HCT116 (cell line): ENCODE measurements around the gene ZNF674.

Experiments
- EGR1 ChIP-seq: IDR thresholded peaks from 2 replicates; pipeline ENCODE4 v1.6.1; 2012; ENCODE audit warnings: low read depth
- EZH2 ChIP-seq: fragments of 200-600 bp; sonication (generic); IDR thresholded peaks from 2 replicates; pipeline ENCODE4 v1.6.1; 2017; ENCODE audit warnings: antibody characterized with exemption, mixed run types
- JUND ChIP-seq: IDR thresholded peaks from 2 replicates; pipeline ENCODE4 v1.6.1; 2012
- POLR2A ChIP-seq: IDR thresholded peaks from 2 replicates; pipeline ENCODE4 v1.7.0; 2011; ENCODE audit warnings: borderline replicate concordance; ENCODE audit not compliant: insufficient read depth, insufficient read length; ENCODE audit errors: extremely low read depth
- YY1 ChIP-seq: IDR thresholded peaks from 2 replicates; pipeline ENCODE4 v1.6.1; 2011; ENCODE audit warnings: low read length, low read depth, moderate library complexity, mild to moderate bottlenecking; ENCODE audit not compliant: insufficient replicate concordance; ENCODE audit errors: extremely low read depth
- ZNF274 ChIP-seq: fragments of 200-500 bp; sonication (Bioruptor generic); IDR thresholded peaks from 2 replicates; pipeline ENCODE4 v1.6.1; 2014; ENCODE audit warnings: mild to moderate bottlenecking, low read depth, low read length, inconsistent platforms
- TF ChIP-seq, protein P1 (sequence below), 3 experiments: fragments of 200-600 bp in 1 of 3; sonication (generic) in 1 of 3; IDR thresholded peaks in 2 of 3; conservative IDR thresholded peaks in 1 of 3; 2 replicates each; pipeline ENCODE4 v1.5.1; 2012 to 2017; ENCODE audit warnings: low read depth in 2 of 3, low read length in 2 of 3, antibody characterized with exemption in 1 of 3, borderline replicate concordance in 1 of 3, control low read depth in 1 of 3, mild to moderate bottlenecking in 1 of 3, mixed read lengths in 1 of 3, mixed run types in 1 of 3, moderate library complexity in 1 of 3; ENCODE audit not compliant: insufficient read depth in 1 of 3
- TF ChIP-seq, protein P2 (sequence below): IDR thresholded peaks from 2 replicates; pipeline ENCODE4 v1.6.1; 2012
- TF ChIP-seq, protein P3 (sequence below): IDR thresholded peaks from 2 replicates; pipeline ENCODE4 v1.6.1; 2012; ENCODE audit warnings: low read depth
- TF ChIP-seq, protein P4 (sequence below): IDR thresholded peaks from 2 replicates; pipeline ENCODE4 v1.6.1; 2012

DNA sequence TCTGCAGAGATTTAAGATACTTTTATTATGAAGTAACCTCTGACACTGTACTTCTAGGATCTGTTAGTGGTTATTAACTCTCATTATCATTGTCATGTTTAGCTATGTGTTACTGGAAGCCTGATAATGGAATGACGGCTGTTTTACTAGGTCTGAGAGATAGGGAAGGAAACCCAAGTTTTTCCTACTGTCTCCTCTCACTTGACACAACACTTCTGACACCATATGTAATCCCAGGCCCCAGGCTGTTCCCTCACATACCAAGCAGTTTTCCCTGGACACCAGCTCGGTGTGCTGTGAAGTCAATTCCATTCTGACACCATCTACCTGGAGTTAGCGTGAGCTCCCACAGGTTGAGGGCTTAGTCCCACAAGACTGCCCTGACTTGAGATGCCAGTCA lies 85.6 kb downstream of the ZNF674 start:
- TF ChIP-seq, protein P1, sequence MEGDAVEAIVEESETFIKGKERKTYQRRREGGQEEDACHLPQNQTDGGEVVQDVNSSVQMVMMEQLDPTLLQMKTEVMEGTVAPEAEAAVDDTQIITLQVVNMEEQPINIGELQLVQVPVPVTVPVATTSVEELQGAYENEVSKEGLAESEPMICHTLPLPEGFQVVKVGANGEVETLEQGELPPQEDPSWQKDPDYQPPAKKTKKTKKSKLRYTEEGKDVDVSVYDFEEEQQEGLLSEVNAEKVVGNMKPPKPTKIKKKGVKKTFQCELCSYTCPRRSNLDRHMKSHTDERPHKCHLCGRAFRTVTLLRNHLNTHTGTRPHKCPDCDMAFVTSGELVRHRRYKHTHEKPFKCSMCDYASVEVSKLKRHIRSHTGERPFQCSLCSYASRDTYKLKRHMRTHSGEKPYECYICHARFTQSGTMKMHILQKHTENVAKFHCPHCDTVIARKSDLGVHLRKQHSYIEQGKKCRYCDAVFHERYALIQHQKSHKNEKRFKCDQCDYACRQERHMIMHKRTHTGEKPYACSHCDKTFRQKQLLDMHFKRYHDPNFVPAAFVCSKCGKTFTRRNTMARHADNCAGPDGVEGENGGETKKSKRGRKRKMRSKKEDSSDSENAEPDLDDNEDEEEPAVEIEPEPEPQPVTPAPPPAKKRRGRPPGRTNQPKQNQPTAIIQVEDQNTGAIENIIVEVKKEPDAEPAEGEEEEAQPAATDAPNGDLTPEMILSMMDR (IDR thresholded peaks at IDR 0.05 in 2 of 3, conservative IDR thresholded peaks at IDR 0.05 in 1 of 3; ENCODE audit: borderline replicate concordance in 1 of 3, insufficient read depth in 1 of 3, low read depth in 2 of 3, low read length in 2 of 3): no peak
- TF ChIP-seq POLR2A: no peak
- TF ChIP-seq EZH2: no peak
- TF ChIP-seq YY1: no peak
- no peak for TF ChIP-seq ZNF274
- TF ChIP-seq EGR1: no peak
- TF ChIP-seq JUND: no peak
- TF ChIP-seq, protein P2, sequence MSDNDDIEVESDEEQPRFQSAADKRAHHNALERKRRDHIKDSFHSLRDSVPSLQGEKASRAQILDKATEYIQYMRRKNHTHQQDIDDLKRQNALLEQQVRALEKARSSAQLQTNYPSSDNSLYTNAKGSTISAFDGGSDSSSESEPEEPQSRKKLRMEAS: no peak
- TF ChIP-seq, protein P3, sequence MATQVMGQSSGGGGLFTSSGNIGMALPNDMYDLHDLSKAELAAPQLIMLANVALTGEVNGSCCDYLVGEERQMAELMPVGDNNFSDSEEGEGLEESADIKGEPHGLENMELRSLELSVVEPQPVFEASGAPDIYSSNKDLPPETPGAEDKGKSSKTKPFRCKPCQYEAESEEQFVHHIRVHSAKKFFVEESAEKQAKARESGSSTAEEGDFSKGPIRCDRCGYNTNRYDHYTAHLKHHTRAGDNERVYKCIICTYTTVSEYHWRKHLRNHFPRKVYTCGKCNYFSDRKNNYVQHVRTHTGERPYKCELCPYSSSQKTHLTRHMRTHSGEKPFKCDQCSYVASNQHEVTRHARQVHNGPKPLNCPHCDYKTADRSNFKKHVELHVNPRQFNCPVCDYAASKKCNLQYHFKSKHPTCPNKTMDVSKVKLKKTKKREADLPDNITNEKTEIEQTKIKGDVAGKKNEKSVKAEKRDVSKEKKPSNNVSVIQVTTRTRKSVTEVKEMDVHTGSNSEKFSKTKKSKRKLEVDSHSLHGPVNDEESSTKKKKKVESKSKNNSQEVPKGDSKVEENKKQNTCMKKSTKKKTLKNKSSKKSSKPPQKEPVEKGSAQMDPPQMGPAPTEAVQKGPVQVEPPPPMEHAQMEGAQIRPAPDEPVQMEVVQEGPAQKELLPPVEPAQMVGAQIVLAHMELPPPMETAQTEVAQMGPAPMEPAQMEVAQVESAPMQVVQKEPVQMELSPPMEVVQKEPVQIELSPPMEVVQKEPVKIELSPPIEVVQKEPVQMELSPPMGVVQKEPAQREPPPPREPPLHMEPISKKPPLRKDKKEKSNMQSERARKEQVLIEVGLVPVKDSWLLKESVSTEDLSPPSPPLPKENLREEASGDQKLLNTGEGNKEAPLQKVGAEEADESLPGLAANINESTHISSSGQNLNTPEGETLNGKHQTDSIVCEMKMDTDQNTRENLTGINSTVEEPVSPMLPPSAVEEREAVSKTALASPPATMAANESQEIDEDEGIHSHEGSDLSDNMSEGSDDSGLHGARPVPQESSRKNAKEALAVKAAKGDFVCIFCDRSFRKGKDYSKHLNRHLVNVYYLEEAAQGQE: no peak
- TF ChIP-seq, protein P4, sequence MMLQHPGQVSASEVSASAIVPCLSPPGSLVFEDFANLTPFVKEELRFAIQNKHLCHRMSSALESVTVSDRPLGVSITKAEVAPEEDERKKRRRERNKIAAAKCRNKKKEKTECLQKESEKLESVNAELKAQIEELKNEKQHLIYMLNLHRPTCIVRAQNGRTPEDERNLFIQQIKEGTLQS: no peak
